ENCODE results near the gene RGS7.
"Not testable (repeated sequence)": the region's sequence is repeated elsewhere in the genome, so short reads cannot be mapped to it uniquely, and the experiment has no call there.

The RGS7 gene

DNA sequence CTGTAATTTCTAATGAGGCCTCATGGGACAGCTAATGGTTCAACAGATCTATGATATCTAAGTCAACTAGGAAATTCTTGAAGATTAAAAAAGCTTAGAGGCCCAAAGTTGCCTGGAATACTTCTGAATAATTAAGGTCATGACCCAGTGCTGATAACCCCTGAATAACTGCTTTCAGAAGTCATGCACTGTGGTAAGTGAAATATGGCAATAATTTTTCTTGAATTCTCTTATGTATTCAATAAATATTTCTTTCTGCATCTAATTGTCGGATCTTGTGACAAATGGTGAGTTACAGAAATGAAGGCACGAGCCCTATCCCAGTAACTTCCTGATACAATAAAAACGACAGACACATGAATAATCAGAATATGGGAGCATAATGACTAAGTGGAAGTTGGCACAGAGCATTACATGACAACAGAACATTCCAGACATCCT is 525.8 kb downstream of the RGS7 start:
- no peak for DNase-seq (ENCODE audit: low spot score)

DNA sequence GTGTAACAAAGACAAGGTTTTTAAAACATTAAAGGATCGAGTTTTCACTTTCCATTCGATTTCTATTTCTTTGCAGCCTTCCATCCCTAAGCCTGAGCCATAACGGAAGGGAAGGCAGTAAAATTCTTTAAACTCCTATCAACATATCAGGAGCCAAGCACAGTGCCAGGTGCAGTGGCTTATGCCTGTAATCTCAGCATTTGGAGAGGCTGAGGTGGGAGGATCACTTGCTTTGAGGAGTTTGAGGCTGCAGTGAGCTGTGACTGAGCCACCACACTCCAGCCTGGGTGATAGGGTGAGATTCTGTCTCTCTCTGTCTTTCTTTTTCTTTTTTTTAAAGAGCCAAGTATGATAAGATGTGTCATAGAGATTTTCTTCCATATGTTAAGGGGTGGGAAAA is 527.5 kb downstream of the RGS7 start:
- DNase-seq (ENCODE audit: low spot score): no peak

DNA sequence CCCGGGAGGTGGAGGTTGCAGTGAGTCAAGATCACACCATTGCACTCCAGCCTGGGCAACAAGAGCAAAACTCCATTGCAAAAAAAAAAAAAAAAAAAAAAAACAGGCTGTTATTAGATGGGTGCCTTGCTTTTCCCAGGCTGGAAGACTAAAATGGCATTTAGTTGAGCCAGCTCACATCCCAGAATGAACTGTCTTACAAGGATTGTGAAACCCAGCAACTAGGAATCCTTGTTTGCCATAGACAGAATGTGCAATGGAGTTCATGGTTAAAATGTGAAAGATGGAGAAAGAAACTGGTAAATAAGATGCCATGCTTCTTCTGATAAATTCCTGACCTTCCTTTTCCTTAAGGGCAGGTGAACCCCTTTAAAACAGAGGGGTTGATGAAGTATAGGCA is 529.2 kb downstream of the RGS7 start:
- DNase-seq (ENCODE audit: low spot score): no peak

DNA sequence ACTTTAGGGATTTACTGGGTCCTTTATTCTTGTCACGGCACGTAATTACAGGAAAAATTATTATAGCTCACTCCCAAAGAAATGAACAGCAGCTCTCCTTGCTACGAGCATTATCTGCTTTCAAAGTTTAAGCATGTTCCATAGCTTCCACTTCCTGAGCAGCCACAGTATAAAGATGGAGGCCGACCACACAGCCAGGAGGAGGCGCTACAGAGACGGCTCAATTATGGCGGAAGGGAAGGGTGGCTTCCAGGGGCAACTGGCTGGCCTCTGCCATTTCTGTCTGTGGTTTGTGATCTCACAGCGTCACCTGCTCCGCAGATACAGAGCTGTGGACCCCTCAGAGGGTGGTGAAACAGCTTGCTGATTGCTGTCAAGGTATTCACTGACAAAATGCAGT is 532.8 kb downstream of the RGS7 start:
- no peak for DNase-seq (ENCODE audit: low spot score)

DNA sequence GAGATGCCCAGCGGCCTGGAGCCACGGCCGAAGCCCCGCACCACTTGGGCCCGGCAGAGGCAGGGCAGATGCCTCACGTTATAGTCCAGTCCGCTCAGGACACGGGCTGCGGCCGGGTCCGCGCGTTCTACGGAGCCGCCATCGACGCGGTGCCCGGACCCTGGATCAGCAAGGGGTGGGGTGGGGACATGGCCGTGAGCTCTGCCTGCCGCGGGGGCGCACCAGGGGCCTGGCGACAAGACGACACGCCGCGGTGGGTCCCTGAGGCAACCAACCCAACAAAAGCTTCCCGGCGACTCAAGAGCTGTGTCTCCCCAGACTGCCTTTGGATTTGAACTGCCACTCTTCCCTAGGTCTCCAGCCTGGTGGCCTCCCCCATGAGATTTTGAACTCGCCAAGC is 533.6 kb downstream of the RGS7 start:
- no peak for DNase-seq (ENCODE audit: low spot score)

DNA sequence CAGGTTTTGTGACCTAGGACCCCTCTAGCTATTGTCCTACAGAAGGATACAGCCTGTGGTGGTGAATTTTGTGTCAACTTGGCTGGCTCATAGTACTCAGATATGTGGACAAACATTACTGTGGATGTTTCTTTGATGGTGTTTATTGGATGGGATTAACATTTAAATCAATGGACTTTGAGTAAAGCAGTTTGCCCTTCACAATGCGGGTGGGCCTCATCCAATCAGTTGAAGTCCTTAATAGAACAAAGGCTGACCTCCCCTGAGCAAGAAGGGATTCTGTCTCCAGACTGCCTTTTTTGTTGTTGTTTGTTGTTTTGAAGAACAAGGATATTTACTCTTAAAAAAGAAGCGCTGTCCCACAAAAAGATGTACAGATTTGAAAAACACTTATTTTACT is 535.1 kb downstream of the RGS7 start:
- DNase-seq (ENCODE audit: low spot score): no peak

DNA sequence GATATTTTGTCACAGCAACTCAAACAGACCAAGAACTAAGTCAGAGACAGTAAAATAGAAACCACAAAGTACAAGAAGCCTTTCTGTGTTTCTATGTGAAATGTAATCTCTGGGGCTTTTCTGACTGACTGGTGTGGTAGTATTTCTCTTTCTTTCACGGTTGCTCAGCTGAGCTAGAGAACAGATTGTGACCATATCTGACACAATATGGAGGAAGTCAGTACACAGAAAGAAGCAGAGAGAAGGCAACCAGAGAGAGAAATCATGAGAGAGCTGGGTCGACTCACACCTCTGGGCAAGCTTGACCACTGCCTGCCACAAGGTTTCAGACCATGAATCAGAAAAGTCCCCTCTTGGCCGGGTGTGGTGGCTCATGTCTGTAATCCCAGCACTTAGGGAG is 536.2 kb downstream of the RGS7 start:
- DNase-seq (ENCODE audit: low spot score): no peak

DNA sequence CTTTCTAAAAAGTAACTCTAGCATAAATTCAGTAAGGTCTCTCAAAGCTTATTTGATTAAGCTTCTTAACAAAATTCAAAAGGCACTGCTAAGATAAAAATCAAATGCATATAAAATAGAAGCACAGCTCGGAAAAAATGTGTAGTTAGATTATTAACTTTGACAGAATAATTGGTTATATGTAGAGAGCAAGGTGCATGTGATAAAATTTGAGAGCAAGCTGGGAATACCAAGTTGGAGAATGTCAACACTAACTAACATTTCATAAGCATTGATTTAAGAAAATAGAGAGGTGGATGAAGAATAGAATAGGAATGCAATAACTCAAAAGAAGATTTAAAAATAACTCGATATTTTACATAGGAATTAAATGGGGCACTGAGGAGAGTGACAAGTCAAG is 540.5 kb downstream of the RGS7 start:
- DNase-seq (ENCODE audit: low spot score): no peak

DNA sequence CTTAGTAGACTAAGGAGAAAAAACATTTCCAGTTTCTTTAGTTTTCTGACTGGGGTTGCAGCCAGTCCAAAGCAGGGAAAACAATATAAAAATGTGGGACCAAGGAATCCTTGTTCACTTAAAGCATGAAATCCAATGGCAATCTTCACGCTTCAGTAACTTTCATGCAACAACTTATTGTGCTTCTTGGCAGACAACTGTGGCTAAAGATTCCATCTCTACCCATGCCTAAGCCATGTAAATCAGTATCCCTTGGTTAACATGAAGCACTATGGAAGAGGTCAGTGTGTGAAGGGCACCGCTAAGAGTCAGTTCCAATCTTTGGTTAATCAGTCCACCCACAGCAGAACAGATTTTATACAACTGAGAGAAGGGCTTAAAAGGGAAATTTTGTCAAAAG is 543.3 kb downstream of the RGS7 start:
- no peak for DNase-seq (ENCODE audit: low spot score)

DNA sequence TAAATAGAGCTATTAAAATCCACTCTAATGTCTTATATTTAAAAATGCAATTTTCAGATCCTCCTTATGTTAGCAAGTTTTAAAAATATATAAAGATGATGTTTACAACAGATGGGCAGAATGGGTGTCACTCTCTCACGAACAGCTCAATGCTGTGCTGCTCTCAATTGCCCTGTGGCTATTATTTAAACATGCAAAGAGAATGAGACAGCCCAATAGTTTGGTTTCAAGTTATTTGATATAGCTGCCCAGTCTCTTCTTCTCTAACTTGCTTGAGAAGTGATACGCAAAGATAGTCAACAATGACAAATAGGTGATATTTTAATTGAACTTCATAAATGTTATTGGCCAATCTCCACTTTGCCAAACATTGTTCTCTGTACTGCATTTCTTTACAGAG is 545.7 kb downstream of the RGS7 start:
- DNase-seq (ENCODE audit: low spot score): no peak

DNA sequence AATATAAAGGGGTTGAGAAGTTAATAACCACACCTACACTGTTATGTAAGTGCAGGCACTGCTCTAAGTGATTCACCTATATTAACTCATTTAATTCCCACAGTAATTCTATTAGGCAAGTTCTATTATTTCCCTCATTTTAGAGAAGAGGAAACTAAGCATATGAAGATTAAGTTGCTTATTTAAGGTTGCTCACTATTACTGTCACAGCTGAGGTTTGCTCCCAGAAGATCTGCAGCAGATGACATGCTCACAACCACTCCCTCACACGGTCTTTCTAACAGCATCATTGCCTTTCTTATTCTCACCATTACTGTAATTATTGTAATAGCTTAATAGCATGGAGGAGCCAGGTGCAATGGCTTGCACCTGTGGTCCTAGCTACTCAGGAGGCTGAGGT is 548.6 kb downstream of the RGS7 start:
- DNase-seq (ENCODE audit: low spot score): no peak

DNA sequence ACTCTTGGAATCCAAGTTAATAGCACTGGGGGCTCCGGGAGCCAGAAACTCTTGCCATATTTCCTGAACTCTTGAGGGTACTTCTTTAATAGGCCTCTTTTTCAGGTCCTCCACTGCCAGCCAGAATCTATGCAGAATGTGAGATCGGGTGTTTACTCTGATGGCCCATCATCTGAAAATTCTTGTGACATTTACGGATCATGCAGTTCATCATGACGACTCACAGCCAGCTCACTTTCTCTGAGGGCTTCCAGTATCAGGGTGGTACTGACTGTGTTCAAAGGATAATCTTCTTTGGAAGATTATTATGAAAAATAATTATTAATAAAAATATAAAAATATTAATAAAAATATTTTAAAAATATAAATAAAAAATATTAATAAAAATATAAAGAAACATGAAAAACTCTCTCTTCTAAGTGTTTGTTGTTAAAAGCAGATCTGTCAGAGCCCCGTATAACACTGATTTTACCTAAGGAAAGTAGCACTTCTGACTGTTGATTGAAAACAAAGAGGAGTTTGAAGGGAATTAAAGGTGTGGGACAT is 550.7 kb downstream of the RGS7 start:
- DNase-seq (ENCODE audit: low spot score): no peak

DNA sequence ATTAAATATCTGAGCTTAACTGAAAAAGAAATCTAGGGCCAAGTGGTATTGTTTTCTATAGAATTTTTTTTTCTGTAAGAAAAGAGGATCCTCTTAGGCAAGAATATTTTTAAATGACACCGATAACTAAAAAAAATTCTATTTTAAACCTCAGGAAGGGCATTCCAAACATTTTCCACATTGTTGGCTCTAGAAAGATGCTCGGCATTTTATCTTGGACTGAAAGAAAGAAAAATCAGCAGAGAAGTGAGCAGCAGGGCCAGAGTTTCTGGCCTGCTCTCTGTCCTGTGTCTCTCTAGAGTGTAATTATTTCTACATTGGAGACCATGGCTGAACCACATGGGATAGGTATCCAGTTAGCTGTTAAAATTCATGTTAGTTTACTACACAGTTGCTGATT is 552.5 kb downstream of the RGS7 start:
- no peak for DNase-seq (ENCODE audit: low spot score)

DNA sequence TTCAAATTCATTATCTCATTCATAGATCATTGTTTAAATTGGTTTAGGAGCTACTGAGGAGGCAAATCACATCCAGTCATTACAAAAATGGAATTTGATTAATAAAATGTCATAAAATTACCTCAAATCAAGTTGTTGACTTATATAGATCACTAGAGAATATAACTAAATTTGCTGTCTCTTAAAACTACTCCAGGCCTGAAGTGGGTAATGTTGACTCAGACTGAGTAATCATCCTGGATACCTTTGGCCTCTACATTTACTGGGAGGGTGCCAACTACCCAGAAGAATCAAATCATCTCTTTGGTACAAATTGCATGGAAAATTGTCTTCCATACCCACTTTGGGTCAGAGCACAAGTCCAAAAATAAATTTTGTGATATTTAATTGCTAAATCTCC is 553.9 kb downstream of the RGS7 start:
- no peak for DNase-seq (ENCODE audit: low spot score)

DNA sequence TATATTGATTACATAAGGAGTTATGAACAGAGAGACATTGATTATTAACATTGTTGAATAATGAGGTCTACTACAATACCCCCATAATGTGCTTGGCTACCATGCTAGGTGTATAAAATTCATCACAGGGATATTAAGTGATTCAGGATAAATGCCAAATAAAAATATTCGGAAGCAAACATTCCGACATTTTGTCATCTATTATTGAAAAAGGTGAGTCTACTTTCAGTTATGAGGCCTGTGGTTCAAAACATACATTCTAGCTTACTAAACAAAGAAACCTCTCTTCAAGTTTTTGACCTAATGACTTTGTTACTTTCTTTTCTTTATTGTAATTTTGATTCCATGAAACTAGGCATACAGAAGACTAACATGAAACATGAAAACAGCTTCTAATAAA is 554.7 kb downstream of the RGS7 start:
- DNase-seq (ENCODE audit: low spot score): no peak

DNA sequence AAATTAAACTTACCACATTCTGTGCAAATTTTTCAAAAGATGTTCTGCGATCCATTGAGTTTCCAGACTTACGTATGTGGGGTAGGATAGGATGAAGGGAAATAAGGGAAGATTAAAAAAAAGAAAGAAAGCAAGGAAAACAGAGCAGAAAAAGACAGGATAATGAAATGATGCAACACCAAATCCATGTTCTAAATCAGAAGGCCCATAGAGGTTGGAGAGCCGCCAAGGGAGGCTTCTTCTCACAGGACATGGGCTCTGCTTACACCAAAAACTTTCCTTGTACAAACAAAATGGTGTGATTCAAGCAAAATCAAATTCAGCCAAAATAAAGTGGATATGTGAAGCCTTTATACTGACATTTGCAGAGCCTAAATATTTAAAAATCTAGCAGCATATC is 555.6 kb downstream of the RGS7 start:
- DNase-seq (ENCODE audit: low spot score): no peak

DNA sequence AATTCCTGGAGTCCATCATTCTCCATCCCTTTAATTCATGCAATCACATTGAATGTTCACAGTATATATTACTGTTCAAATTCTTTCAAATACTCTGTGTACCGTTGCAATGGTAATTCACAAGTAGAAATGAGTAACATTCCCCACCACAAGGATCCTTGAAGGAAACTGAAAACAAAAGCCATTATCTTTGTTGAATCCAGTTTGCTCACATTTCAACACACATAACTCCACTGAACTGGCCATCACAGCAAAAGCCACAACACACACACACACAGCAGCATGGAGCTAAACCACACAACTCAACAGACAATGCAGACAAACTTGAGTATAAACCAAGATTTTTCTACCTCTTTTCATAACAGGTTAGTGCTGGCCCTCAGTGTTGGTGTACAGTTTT is 556.7 kb downstream of the RGS7 start:
- no peak for DNase-seq (ENCODE audit: low spot score)

DNA sequence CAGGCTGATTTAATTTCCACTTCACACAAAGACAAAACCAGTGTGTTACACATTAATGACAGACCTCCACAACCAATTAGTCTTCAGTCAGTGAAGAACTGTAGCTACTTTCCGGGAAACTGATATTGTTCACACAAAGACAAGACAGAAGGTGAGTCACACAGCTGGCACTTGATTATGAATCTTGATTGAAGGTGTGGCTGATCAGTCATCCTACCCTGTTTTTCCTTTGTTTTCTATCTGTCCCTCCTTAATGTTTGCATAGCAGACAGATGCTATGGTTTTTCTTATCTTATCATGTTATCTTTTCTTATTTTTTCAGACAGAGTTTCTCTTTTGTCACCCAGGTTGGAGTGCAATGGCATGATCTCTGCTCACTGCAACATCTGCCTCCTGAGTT is 560.0 kb downstream of the RGS7 start:
- DNase-seq (ENCODE audit: low spot score): no peak

DNA sequence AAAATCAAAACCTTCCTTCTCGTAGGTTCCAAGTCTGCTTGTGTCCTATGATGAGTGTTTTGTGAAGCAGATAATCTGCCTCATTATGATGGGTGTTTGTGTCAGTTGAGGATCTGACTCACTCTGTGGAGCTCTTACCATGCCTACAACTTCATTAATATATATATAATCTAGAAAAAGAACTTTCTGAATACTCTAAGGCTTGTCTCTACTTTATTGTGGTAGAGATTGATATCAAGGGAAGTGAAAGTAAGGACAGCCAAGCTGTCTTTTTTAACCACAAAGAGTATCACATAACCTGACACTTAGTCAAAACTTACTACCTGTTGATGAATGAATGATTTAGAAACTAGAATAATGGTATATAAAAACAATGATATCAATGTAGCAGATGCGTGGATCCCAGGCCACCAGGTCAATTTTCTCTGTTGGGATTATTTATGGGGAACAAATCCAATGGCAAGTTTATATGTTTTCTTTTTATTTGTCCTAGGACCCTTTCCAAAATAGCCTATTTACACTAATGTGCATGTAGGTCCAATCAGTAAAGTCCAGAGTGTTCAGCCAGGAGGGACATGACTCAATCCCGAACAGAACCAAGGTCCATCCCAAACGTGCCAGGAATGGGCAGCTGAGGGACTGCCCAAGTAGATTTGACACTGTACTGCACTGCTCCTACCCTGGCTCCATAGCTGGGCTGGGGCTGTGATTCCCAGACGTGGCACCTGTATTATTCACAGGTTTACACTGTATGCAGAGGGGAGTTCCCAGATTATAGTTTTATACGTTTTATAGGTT is 562.8 kb downstream of the RGS7 start:
- no peak for DNase-seq (ENCODE audit: low spot score)

DNA sequence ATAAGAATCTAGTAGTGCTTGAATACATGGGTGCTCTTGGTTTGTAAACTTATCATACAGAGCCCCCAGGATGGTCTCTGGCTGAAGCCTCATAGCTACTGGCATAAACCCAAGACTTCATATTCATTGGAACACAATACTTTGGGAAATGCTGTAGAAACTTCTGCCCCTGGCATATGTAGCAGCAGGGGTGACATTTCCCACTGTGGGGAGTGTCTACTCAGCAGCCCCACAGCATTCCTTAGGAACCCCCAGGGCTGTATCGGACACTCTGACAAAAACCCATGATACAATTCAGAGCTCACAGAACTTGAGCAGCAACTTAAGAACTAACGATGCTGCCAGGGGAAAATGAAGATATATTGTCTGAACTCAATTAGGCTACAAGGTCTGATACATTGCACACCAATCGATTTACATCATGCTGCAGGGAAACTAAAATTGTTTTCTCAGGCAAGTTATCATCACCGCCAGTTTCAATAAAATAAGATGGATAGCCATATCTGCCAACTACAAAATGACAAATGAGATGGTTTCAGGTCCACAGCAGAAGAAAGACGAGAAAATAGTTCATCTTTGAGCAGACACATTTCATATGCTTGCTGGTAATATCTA is 564.0 kb downstream of the RGS7 start:
- no peak for DNase-seq (ENCODE audit: low spot score)

DNA sequence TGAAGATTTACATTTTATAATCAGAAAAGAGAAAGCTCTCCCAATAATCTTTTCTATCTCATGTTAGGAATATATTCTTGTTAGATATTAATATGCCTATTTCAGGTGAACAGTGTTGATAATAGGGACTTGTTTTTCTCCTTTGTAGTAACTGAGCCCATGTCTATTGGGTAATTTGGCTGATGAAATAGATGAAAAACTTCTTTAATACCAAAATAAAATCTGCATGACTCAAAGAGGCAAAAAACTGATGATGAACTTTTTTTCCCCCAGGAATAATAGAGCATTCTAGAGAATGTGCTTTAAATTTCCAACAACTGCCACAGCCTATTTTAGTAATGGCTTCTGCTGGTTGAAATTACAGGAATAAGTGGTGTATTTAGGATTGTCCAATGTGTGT is 566.1 kb downstream of the RGS7 start:
- no peak for DNase-seq (ENCODE audit: low spot score)

DNA sequence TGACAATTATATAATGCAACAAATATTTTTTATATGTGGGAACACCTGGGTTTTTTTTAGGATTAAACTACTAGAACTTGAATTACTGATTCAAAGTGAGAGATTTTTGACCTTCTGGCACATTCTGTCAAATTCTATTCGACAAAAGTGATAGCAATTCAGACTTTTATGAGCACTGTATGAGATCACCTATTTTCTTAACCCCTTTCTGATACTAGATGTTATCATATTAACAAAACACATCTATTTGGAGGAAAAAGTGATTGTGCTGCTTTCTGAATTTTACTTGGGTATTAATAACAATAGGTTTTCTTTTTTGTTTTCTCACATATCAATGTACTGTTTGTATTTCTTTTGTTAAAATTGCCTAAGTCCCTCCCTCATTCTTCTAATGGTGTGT is 570.1 kb downstream of the RGS7 start:
- DNase-seq (ENCODE audit: low spot score): no peak

DNA sequence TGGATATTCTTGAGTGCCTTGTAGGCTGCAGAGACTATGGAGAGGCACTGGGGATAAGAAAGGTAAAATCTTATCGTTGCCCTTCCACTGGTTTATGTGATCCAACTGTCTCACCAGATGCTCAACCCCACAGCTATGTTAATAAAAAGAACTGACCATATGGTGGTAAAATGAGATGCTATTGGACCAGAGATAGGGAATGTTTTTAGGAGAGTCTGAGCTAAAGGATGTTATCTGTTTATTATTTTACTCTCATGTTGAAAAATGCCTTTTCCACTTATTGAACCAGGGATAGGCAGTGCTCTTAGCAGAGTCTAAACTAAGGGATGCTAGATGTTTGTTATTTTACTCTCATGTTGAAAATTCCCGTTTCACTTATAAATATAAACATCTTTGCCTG is 572.2 kb downstream of the RGS7 start:
- no peak for DNase-seq (ENCODE audit: low spot score)

DNA sequence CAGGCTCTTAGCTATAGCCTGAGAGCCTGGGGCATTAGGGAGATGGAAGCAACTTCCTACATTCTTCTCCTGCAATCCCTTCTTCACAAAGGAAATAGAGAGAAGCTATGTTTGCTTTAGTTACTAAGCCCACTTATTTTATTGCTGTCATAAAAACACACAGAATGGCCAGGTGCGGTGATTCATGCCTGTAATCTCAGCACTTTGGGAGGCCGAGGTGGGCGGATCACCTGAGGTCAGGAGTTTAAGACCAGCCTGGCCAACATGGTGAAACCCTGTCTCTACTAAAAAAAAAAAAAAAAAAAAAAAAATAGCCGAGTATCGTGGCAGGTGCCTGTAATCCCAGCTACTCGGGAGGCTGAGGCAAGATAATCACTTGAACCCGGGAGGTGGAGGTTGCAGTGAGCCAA is 573.3 kb downstream of the RGS7 start:
- DNase-seq (ENCODE audit: low spot score): not testable (repeated sequence)

All from cerebellar cortex (tissue), 1 donor.